CD4-positive, alpha-beta T cell treated with Interleukin-10 for 1 hour (primary cell): ENCODE results near the gene STXBP6.
"Not testable (repeated sequence)": the region's sequence is repeated elsewhere in the genome, so short reads cannot be mapped to it uniquely, and the experiment has no call there.

Source experiments
- DNase-seq: peaks from one replicate; pipeline ENCODE4 v3.0.0-alpha.2; 2020

Gene STXBP6

GRCh38 chr14:24850072-24850471 lies 199.9 kb downstream of the STXBP6 start:
- DNase-seq: no peak

- DNase-seq: no peak
These were observed 200.5 kb downstream of the STXBP6 start for GRCh38 chr14:24849471-24849870.

DNA sequence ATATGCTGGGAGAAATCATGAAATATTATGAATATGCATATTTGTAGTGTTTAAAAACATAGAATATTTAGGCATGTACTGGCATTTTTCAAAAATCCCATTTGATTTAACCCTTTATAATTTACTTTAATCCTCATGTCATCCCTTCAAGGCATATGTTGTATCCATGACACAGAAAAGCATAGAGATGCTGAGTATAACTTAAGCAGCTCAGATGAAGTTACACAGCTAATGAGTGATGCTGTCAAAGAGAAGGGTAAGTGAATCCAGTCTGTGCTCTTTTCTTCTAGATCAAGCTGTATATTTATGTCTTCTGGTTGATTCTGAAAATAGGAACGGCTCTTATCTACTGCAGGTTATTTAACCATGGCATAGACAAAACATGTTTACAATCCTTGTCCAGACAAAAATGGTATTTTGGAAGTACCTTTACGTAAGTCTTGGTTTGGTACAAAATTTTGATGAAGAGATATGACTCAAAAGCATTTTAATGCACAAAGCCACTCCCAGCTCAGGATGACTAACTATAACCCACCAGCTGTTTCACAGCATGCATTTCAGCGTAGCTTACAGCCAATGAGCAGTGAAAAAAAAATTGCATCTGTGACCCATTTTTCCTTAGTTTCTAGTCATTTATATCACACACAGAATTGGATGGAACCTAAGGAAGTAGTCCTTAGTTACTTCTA lies 201.7 kb downstream of the STXBP6 start:
- DNase-seq: no peak

DNA sequence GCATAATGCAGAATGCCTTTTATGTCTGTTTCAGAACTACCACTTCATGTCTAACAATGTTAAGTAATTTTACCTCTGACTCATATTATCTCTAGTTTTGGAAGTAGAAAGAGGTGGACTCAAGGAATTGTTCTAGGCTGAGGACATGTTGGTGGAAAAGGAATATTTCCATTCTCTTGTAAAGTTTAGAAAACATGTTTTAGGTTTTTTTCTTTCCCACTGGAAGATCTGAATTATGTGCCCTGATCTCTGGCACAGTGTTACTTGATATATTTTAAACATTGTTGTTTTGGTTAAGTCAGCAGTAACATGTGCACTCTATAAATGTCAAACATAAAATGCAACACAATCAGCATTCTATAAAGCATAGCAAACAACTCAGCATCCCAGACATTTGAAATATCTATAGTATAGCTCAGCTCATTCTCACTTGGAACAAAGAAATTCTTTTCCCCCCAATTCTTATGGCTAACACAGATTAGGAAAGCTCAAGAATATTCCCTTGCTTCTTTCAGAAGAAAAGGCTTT lies 202.3 kb downstream of the STXBP6 start:
- DNase-seq: no peak

DNA sequence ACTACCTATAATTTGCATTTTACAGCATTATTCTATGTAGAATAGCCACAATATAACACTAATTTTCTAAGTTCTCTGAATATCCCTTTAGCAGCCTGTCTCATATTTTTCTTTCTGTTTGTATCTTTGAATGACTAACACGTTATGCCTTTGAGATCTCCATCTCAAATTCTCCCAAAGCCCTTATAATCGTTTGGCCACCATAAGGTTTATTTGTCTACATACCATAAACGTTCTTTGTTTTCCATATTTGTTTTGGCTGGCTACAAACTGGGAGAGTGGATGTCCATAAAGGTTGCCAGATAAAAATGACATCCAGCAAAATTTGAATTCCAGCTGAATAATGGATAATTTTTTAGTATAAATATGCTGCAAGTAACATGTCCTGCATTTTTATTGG lies 203.7 kb downstream of the STXBP6 start:
- DNase-seq: no peak

- no peak for DNase-seq
These were observed 204.1 kb downstream of the STXBP6 start for GRCh38 chr14:24845851-24846250.

DNA sequence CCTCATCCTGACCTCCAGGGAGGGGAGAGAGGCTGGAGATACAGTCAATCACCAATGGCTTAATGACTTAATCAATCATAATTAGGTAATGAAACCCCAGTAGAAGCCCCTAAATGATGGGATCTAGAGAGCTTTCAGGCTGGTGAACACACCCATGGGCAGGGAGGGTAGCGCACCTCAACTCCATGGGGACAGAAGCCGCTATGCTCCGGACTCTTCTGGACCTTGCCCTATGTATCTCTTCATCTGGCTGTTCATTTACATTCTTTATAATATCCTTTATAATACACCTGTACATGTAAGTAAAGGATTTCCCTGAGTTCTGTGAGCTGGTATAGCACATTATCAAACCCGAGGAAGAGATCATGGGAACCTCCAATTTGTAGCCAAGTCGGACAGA lies 205.9 kb downstream of the STXBP6 start:
- no peak for DNase-seq

- DNase-seq: no peak
These were observed 206.5 kb downstream of the STXBP6 start for GRCh38 chr14:24843494-24843893.

DNA sequence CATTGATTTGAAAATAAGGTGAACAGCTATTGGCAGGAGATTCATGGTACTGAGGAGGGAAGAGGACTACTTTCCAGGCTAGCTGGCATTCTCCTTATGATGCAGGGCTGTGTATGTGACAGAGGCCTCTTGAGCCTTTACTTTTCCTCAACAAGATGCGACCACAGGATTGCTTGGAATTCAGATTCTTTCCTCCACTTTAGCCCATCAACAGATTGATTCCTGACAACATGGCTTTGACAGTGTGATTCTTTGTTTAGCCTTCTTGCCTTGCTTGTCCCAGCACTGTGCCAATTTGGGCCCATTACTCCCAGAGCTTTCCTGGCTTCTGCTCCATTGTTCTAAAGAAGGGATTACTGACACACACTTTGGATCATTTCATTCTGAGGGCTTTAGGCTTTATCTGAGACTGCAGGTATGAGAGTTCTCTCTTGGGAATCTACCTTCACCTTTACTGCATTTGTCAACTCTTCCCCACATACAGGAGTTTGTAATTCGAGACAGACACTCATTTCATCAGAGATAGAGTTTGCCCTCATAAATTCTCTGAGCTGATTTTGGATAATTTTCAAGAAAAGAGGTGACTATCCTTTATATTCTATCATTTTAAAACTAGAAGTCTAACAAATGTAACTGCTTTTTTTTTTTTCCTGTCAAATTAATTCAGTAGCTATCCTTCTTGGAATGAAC lies 209.6 kb downstream of the STXBP6 start:
- no peak for DNase-seq

- no peak for DNase-seq
These were observed 210.2 kb downstream of the STXBP6 start for GRCh38 chr14:24839617-24840203.

DNA sequence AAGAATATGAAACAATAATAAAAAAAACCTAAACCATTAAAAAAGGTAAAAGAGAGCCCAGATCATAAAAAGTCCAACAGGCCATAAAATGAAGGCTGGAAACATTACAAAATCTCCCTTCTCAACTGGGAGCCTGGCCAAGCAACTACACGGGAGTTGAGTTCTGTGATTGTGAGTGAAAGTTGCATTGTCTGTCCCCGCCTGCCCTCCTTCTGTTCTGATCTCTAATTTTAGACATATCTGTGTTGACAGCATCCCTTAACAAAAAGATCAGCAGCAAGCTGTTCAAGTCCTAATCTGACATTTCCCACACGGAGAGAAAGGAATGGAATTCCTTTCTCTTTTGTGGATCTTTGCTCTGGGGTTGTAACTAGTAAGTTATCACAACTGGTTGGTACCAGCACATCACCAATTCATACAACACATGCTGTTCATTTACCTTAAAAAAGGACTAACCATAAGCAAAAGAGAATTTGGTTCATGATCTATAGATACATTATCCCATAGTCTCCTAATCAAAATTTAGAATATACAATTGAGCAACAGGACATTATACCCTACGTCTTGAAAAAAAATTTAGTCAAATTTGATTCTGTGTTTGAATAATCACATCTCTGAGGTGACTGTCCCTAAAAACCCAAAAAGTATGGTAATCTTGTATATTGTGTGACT lies 210.9 kb downstream of the STXBP6 start:
- no peak for DNase-seq

DNA sequence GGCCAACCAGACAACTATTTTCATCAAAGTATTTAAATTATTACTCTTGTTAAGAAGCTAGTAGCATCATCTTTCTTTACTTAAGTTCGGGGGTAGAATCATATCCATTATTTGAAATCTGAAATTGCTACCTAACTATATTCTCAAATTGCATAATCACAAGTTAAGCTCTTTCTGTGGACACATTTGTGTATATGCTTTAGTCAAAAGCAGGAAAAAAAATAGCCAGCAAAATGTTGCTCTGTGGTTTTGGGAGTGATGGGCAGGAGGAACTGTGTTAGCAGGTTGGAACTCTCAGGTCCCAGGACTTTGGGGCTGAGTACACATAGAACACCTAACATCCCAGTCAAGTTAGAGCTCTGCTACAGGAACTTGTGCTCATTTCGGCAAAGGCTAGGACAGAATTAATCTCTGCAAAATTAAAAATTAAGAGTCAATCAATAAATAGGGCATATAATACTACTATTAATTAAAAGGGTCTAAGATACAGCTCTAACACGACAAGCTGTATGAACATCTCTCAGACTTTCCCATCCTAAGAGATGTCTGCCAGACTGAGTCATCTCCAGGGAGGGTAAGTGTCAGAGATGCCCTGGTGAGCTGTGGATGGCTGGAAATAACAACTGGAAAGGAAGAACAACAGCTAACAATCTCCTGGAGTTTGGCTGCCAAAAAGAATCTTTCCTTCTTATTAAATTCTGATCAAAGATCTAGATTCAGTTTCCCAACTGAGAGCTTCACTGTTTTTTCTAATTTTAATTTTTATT lies 212.5 kb downstream of the STXBP6 start:
- no peak for DNase-seq

DNA sequence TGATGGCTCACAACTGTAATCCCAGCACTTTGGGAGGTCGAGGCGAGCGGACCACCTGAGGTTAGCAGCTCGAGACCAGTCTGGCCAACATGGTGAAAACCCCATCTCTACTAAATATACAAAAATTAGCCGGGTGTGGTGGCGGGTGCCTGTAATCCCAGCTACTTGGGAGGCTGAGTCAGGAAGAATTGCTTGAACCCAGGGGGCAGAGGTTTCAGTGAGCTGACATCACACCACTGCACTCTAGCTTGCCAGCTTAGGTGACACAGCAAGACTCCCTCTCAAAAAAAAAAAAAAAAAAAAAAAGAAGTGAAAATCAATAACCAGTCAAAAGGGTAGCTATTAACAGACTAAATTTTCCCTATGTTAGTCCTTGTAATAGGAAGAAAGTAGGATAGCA lies 213.6 kb downstream of the STXBP6 start:
- not testable (repeated sequence) for DNase-seq

- no peak for DNase-seq
These were observed 215.0 kb downstream of the STXBP6 start for GRCh38 chr14:24834956-24835355.

- DNase-seq: no peak
These were observed 216.6 kb downstream of the STXBP6 start for GRCh38 chr14:24833385-24833784.

GRCh38 chr14:24831677-24832076 lies 218.3 kb downstream of the STXBP6 start:
- no peak for DNase-seq

- DNase-seq: no peak
These were observed 220.1 kb downstream of the STXBP6 start for GRCh38 chr14:24829862-24830261.

DNA sequence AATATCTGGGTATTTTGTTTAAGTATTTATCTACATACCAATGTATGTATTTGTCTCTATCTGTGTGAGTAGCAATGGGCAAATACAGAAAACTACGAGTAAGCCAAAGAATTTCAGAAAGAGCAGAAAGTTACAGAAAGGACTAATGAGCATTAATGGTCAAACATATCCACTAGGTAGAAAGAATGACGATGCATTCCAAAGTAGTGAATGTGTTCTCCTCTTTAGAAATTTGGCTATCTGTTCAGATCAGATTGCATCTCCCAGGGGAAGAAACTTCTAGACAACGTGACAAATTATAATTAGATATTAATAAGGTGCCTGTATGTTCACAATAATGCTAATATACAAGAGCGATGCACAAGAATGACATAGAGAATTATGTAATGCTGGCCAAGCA lies 221.5 kb downstream of the STXBP6 start:
- DNase-seq: no peak

DNA sequence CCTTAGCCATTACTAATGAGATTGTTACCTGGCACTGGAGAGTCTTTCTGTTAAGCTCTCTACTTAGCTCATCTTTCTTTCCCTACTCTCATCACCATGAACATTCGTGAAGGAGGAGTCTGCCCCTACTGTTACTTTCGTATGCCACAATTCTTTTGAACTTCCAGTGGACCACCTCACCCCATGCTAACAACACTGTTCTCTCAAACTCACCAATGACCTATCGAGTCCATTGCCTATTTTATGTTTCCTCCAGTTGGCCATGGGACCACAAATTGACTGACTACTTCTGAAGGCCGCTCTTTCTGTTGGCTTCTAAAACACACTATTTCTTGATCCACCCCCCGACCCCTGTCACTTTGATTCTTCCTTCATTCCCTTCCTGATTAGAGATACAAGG lies 223.6 kb downstream of the STXBP6 start:
- DNase-seq: no peak

DNA sequence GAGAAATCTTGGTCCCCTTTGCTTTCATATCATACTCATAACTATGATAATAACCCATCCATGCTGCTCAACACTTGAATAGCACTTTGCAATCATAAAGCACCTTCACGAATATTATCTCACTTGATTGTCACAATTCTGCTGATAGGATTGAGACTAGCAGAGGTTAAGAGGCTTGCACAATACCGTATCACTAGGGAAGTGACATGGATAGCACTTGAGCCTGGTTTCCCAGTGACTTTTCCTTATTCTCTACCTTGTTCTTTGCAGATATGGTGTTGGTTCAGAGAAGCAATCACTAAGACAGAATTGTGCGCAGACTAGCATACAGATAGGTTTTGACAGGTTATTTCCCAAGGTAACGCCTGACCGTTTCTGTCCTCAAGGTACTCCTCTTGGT lies 229.3 kb downstream of the STXBP6 start:
- no peak for DNase-seq

DNA sequence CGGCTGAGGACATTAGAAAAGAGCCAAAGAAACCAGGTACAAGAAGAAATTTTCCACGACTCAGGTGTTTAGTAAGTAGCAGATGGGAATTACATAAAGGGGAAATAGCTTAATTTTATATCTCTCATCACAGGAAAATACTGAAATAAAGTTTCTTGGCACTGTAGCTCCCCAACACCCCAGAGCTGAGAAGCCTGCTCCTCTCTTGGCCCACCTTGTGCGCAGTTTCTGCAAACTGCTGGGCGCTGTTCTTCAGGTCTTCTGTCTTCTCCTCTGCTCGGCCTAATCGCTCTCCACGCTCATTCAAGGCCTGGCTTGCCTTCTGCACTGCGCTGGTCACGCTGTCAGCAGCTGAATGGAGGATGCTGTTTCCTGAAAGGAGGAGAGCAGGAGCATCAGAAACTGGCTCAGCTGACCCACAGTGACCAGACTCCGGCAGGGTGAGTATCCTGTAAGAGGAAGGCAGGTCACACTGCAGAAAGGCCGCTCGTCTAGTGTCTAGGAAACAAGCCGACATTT lies 231.1 kb downstream of the STXBP6 start:
- no peak for DNase-seq

DNA sequence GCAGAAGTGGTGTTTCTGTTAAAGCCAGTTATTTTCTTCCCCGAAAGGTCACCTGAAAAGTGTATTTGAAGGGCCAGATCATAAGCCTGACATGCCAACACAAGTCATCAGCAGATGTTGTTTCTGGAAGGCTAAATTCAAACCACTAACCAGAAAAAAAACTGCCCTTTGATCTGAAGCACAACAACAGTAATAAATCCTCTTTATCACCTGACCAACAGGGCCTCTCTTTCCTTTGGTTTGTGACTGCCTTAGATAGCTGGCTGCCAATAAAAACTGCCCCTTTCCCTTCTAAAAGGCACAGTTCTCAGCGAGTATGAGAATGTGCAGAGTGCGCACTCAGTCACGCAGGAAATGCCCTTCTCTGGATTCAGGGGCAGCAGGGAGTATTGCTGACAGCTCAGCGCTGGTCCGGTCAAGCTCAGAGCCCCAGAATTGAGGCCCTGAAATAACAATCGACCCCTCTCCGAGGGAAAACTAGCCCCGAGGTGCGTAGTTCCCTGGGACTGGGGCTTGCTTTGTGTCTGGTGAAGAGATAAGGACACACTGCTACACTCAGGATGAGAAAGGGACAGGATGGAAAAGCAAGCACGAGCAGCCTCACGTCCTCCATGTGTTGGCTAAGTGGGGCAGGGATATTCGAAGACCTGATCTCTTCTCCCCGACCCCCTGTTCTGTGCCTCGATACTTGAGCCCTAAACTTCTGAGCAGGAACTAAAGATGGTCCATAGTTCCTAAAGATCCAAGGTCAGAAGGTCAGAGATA lies 231.7 kb downstream of the STXBP6 start:
- no peak for DNase-seq
